CD14-positive monocyte (primary cell): Measurements from ENCODE around the gene ARHGAP44. TPM values are rescaled to one million over a fixed set of nuclear protein-coding genes. Genes with fewer than 3 reads are reported as not detected.

Experiments used
- DNase-seq, 3 donors: peaks; one replicate each; pipeline ENCODE4 v3.0.0-alpha.2; 2011 to 2022
- H2AFZ ChIP-seq: 2 replicates; pipeline ENCODE4 v1.6.0; 2012; ENCODE audit warnings: mild to moderate bottlenecking, low read depth, low read length, inconsistent platforms; ENCODE audit not compliant: insufficient read depth, poor library complexity, severe bottlenecking
- H3K27ac ChIP-seq, 2 donors: 1 replicate in 1 of 2; 2 replicates in 1 of 2; pipeline ENCODE4 v1.5.1; 2012 to 2013; ENCODE audit warnings: low read length in 2 of 2, control low read depth in 1 of 2, inconsistent platforms in 1 of 2, low read depth in 1 of 2, mild to moderate bottlenecking in 1 of 2
- H3K27me3 ChIP-seq, 2 donors: one replicate each; pipeline versions ENCODE4 v1.6.0 to v1.6.1; 2011 to 2013; ENCODE audit warnings: low read length in 2 of 2; ENCODE audit not compliant: control insufficient read depth in 2 of 2, insufficient read depth in 2 of 2
- H3K36me3 ChIP-seq, 2 donors: replicated peaks in 1 of 2; 1 replicate in 1 of 2; 2 replicates in 1 of 2; pipeline versions ENCODE4 v1.5.1 to v1.6.1; 2012 to 2013; ENCODE audit warnings: low read length in 2 of 2, control low read depth in 1 of 2, inconsistent platforms in 1 of 2, mild to moderate bottlenecking in 1 of 2; ENCODE audit not compliant: insufficient read depth in 2 of 2, control insufficient read depth in 1 of 2
- H3K4me1 ChIP-seq, 2 donors: 1 replicate in 1 of 2; 2 replicates in 1 of 2; pipeline versions ENCODE4 v1.5.1 to v1.6.1; 2012 to 2013; ENCODE audit warnings: low read length in 2 of 2, control low read depth in 1 of 2, inconsistent platforms in 1 of 2, mild to moderate bottlenecking in 1 of 2, moderate library complexity in 1 of 2; ENCODE audit not compliant: insufficient read depth in 2 of 2, control insufficient read depth in 1 of 2
- H3K4me2 ChIP-seq: replicated peaks from 2 replicates; pipeline ENCODE3; 2012; ENCODE audit warnings: low read length, moderate library complexity, mild to moderate bottlenecking; ENCODE audit not compliant: poor library complexity, severe bottlenecking; ENCODE audit errors: extremely low read depth
- H3K4me3 ChIP-seq, 3 experiments: fragments of 200-600 bp in 1 of 3; sonication (generic) in 1 of 3; replicated peaks in 1 of 3; 1 replicate in 2 of 3; 2 replicates in 1 of 3; pipeline ENCODE4 v1.5.1; 2011 to 2013; ENCODE audit warnings: low read length in 3 of 3, mild to moderate bottlenecking in 3 of 3, control low read depth in 2 of 3, low read depth in 2 of 3, inconsistent platforms in 1 of 3, moderate library complexity in 1 of 3
- H3K79me2 ChIP-seq: 2 replicates; pipeline ENCODE4 v1.6.0; 2012; ENCODE audit warnings: mild to moderate bottlenecking, control low read depth, inconsistent platforms, low read length, moderate library complexity; ENCODE audit not compliant: insufficient read depth
- H3K9ac ChIP-seq: 2 replicates; pipeline ENCODE4 v1.6.0; 2017; ENCODE audit warnings: low read length, mild to moderate bottlenecking; ENCODE audit not compliant: insufficient read depth, poor library complexity, severe bottlenecking
- H3K9me3 ChIP-seq, 2 donors: replicated peaks in 1 of 2; 1 replicate in 1 of 2; 2 replicates in 1 of 2; pipeline versions ENCODE4 v1.5.1 to v1.6.1; 2012 to 2013; ENCODE audit warnings: low read length in 2 of 2, control low read depth in 1 of 2; ENCODE audit not compliant: control insufficient read depth in 1 of 2, insufficient read depth in 1 of 2
- H4K20me1 ChIP-seq: 2 replicates; pipeline ENCODE4 v1.6.0; 2012; ENCODE audit warnings: mild to moderate bottlenecking, low read length, control low read depth, moderate library complexity; ENCODE audit not compliant: insufficient read depth
- H3K27ac Mint-ChIP-seq, 7 donors: one replicate each; pipeline ENCODE4 v1.8.0; 2020; ENCODE audit warnings: mild to moderate bottlenecking in 7 of 7, mixed read lengths in 7 of 7, moderate library complexity in 6 of 7, inconsistent platforms in 2 of 7
- H3K27me3 Mint-ChIP-seq, 3 donors: one replicate each; pipeline ENCODE4 v1.8.0; 2021 to 2022; ENCODE audit warnings: low read depth in 3 of 3, mild to moderate bottlenecking in 3 of 3, mixed read lengths in 3 of 3, moderate library complexity in 3 of 3, inconsistent platforms in 1 of 3
- H3K36me3 Mint-ChIP-seq, 2 donors: one replicate each; pipeline ENCODE4 v1.8.0; 2020; ENCODE audit warnings: mixed read lengths in 2 of 2, inconsistent platforms in 1 of 2, mild to moderate bottlenecking in 1 of 2
- H3K4me1 Mint-ChIP-seq: one replicate; pipeline ENCODE4 v1.8.0; 2020; ENCODE audit warnings: mild to moderate bottlenecking, mixed read lengths
- H3K4me3 Mint-ChIP-seq, 2 donors: one replicate each; pipeline ENCODE4 v1.8.0; 2020; ENCODE audit warnings: mild to moderate bottlenecking in 2 of 2, mixed read lengths in 2 of 2, moderate library complexity in 1 of 2
- H3K9me3 Mint-ChIP-seq, 7 donors: one replicate each; pipeline ENCODE4 v1.8.0; 2020 to 2022; ENCODE audit warnings: mixed read lengths in 7 of 7, mild to moderate bottlenecking in 6 of 7, moderate library complexity in 6 of 7, inconsistent platforms in 2 of 7
- CTCF ChIP-seq: fragments of 200-600 bp; IDR thresholded peaks from one replicate; pipeline ENCODE4 v1.8.0; 2022; ENCODE audit warnings: antibody characterized with exemption, mild to moderate bottlenecking
- WGBS: methylation state at CpG from one replicate; pipeline ENCODE4 v1.1.5; 2013; ENCODE audit warnings: missing lambda C conversion rate; ENCODE audit not compliant: insufficient coverage; 5-methylcytosine and 5-hydroxymethylcytosine counted together
- intact Hi-C, 2 donors: fragments of 100-400 bp; cut with micrococcal nuclease; formaldehyde crosslinking; loops; one replicate each; pipeline versions ENCODE4 v1.15.0 to v1.15.1; 2023
- polyA plus RNA-seq, 3 donors: library from polyadenylated mRNA; depleted of rRNA in 1 of 3; unstranded in 2 of 3; stranded (reverse) in 1 of 3; fragments of 300-500 nt in 2 of 3; fragments of >200 nt in 1 of 3; fragmentation: Illumina TruSeq in 2 of 3; gene quantifications; 1 replicate in 2 of 3; 2 replicates in 1 of 3; pipeline ENCODE4 v1.2.3, GENCODE V29; 2012 to 2021

The ARHGAP44 gene
- polyA plus RNA-seq, 3 donors, result not detected

- H3K9me3 ChIP-seq, result peaks cover 0 to 4% of the 10 kb centered on the region in 2 donors
- H3K4me3 ChIP-seq, result no peak overlapping the region
- no peaks in the 10 kb centered on the region for H3K4me1 Mint-ChIP-seq
- H4K20me1 ChIP-seq, result no peaks in the 10 kb centered on the region
- no peak overlapping the region for H2AFZ ChIP-seq
- whole genome bisulfite sequencing, result no CpG with 5 or more reads among the region's 5 CpGs
- TF ChIP-seq CTCF, result no peak
- intact Hi-C loops, result no loop called here
- H3K27me3 Mint-ChIP-seq, result peaks cover 0 to 2% (median 0%) of the 10 kb centered on the region in 3 donors
- no peaks in the 10 kb centered on the region for H3K79me2 ChIP-seq
- no peak overlapping the region for H3K9ac ChIP-seq
- H3K4me2 ChIP-seq, result no peak overlapping the region
- H3K4me3 Mint-ChIP-seq, result no peak overlapping the region
- DNase-seq, result no peak
- H3K36me3 ChIP-seq, result no peaks in the 10 kb centered on the region
- H3K27ac Mint-ChIP-seq, result no peak overlapping the region
- no peak overlapping the region for H3K27ac ChIP-seq
- H3K27me3 ChIP-seq, result no peaks in the 10 kb centered on the region
- H3K36me3 Mint-ChIP-seq, result no peaks in the 10 kb centered on the region
- no peaks in the 10 kb centered on the region for H3K4me1 ChIP-seq
- H3K9me3 Mint-ChIP-seq, result peaks cover 0 to 8% (median 4%) of the 10 kb centered on the region in 7 donors
These were observed 138.5 kb downstream of the ARHGAP44 start for GRCh38 chr17:12927541-12928425.

GRCh38 chr17:12928736-12929135 lies 139.4 kb downstream of the ARHGAP44 start:
- no peak for TF ChIP-seq CTCF
- Histone ChIP-seq H3K4me1 (no peaks in the 10 kb centered on the region), H3K9me3 (peaks cover 0 to under 1% of the 10 kb centered on the region in 2 donors), H3K79me2 (no peaks in the 10 kb centered on the region), H4K20me1 (no peaks in the 10 kb centered on the region), H3K4me2 (no peak overlapping the region), H3K9ac (no peak overlapping the region), H3K4me3 (no peak overlapping the region), H2AFZ (no peak overlapping the region), H3K36me3 (no peaks in the 10 kb centered on the region), H3K27me3 (no peaks in the 10 kb centered on the region), H3K27ac (no peak overlapping the region)
- WGBS, result 100% methylated on average over 2 of the region's 2 CpGs
- H3K4me1 Mint-ChIP-seq, result no peaks in the 10 kb centered on the region
- peaks cover 0 to 2% (median 0%) of the 10 kb centered on the region in 3 donors for H3K27me3 Mint-ChIP-seq
- H3K27ac Mint-ChIP-seq, result no peak overlapping the region
- H3K36me3 Mint-ChIP-seq, result no peaks in the 10 kb centered on the region
- H3K4me3 Mint-ChIP-seq, result no peak overlapping the region
- H3K9me3 Mint-ChIP-seq, result peaks cover 0 to 11% (median 3%) of the 10 kb centered on the region in 7 donors
- no peak for DNase-seq
- intact Hi-C loops, result no loop called here
